ENCODE measurements around the gene KCTD16. TPM values are rescaled to one million over a fixed set of nuclear protein-coding genes. Genes with fewer than 3 reads are reported as not detected.

Gene KCTD16
- polyA plus RNA-seq, 1 donor (not counting 4 experiments of a cell fraction or from before 2014, with no cell fraction given) = 0.04 TPM

DNA sequence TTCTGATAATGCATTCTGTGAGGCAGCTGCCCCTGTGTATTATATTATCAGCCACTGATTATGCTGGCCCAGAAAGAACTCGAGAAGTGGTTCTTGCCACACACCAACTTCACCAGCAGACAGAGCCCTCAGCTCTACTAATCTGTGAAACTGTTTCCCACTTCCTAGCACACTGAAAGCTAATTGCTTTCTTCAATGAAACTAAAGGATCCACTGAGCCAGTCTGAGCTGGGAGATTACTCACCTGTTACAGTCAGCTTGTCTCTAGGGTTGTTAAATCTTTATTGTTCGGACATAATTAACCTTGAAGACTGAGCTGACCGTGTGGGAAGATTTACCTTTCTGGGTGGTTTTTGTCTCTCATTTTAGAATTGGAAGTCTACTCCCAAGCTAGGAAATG, 263.2 kb downstream of the KCTD16 start:
- TF ChIP-seq CTCF (optimal IDR thresholded peaks at IDR 0.05 in 1 of 3, IDR thresholded peaks at IDR 0.05 in 1 of 3, conservative IDR thresholded peaks at IDR 0.05 in 1 of 3; ENCODE audit: extremely low read depth in 1 of 3, insufficient read depth in 2 of 3, low read length in 3 of 3) = no peak
- no peak for TF ChIP-seq EZH2 (IDR thresholded peaks at IDR 0.05; ENCODE audit: low read length)
- Histone ChIP-seq H3K36me3 (ENCODE audit: control insufficient read depth in 2 of 2, extremely low read depth in 1 of 2, insufficient read depth in 2 of 2, low read length in 2 of 2) (no peaks in the 10 kb centered on the region), H3K27me3 (ENCODE audit: control insufficient read depth, extremely low read depth, insufficient read depth, low read length) (no peaks in the 10 kb centered on the region), H2AFZ (ENCODE audit: control insufficient read depth, low read length) (no peak overlapping the region), H3K79me2 (ENCODE audit: control insufficient read depth, insufficient read depth, low read length) (no peaks in the 10 kb centered on the region), H3K4me2 (ENCODE audit: control insufficient read depth, extremely low read depth, insufficient read depth, low read depth, low read length) (no peak overlapping the region), H3K9me1 (ENCODE audit: control insufficient read depth, extremely low read depth, insufficient read depth, low read length) (no peaks in the 10 kb centered on the region), H3K27ac (ENCODE audit: control insufficient read depth, insufficient read depth, low read length) (no peak overlapping the region), H3K4me1 (ENCODE audit: control insufficient read depth, extremely low read depth, insufficient read depth, low read length) (no peaks in the 10 kb centered on the region), H3K4me3 (ENCODE audit: control insufficient read depth in 2 of 3, extremely low read depth in 1 of 3, insufficient read depth in 2 of 3, low read depth in 1 of 3, low read length in 3 of 3) (no peak overlapping the region), H4K20me1 (ENCODE audit: control insufficient read depth, extremely low read depth, insufficient read depth, low read length) (no peaks in the 10 kb centered on the region), H3K9me3 (ENCODE audit: control insufficient read depth, low read depth, low read length) (no peaks in the 10 kb centered on the region), H3K9ac (ENCODE audit: control insufficient read depth, extremely low read depth, insufficient read depth, low read length) (no peak overlapping the region)
- dilution Hi-C loops (cut with MboI; ENCODE audit: extremely low pct_ligation_motif_present, low sequenced_read_pairs) = no loop called here
- no peak for DNase-seq (ENCODE audit: low read depth, low spot score)
- FAIRE-seq = no peak

DNA sequence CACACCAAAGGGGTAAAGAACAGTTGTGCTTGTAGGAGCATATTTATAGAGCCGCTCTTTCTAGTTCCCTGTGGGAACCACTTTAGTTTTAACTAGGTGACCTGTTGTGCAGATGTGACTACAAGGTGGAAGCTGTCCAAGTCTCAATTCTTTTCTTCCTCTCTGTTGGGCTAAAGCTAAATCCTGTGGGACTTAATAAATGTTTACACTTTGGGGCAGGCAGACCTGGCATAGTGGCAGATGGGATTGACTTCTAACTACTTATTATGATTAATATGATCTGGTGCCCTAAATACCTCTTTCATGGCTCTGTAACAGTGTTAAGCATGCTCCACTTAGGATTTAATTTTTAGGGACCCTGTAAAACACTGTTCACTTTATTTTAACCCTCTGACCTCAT, 265.3 kb downstream of the KCTD16 start:
- dilution Hi-C loops (cut with MboI; ENCODE audit: extremely low pct_ligation_motif_present, low sequenced_read_pairs) = no loop called here
- H3K4me2 ChIP-seq (ENCODE audit: control insufficient read depth, extremely low read depth, insufficient read depth, low read depth, low read length) = no peak overlapping the region
- TF ChIP-seq CTCF (optimal IDR thresholded peaks at IDR 0.05 in 1 of 3, IDR thresholded peaks at IDR 0.05 in 1 of 3, conservative IDR thresholded peaks at IDR 0.05 in 1 of 3; ENCODE audit: extremely low read depth in 1 of 3, insufficient read depth in 2 of 3, low read length in 3 of 3) (no peak), EZH2 (IDR thresholded peaks at IDR 0.05; ENCODE audit: low read length) (no peak)
- no peaks in the 10 kb centered on the region for H3K4me1 ChIP-seq (ENCODE audit: control insufficient read depth, extremely low read depth, insufficient read depth, low read length)
- FAIRE-seq (no peak), DNase-seq (ENCODE audit: low read depth, low spot score) (no peak)
- H2AFZ ChIP-seq (ENCODE audit: control insufficient read depth, low read length) = no peak overlapping the region
- no peak overlapping the region for H3K4me3 ChIP-seq (ENCODE audit: control insufficient read depth in 2 of 3, extremely low read depth in 1 of 3, insufficient read depth in 2 of 3, low read depth in 1 of 3, low read length in 3 of 3)
- H3K9ac ChIP-seq (ENCODE audit: control insufficient read depth, extremely low read depth, insufficient read depth, low read length) = no peak overlapping the region
- H4K20me1 ChIP-seq (ENCODE audit: control insufficient read depth, extremely low read depth, insufficient read depth, low read length) = no peaks in the 10 kb centered on the region
- H3K27ac ChIP-seq (ENCODE audit: control insufficient read depth, insufficient read depth, low read length) = no peak overlapping the region
- no peaks in the 10 kb centered on the region for H3K9me1 ChIP-seq (ENCODE audit: control insufficient read depth, extremely low read depth, insufficient read depth, low read length)
- no peaks in the 10 kb centered on the region for H3K9me3 ChIP-seq (ENCODE audit: control insufficient read depth, low read depth, low read length)
- no peaks in the 10 kb centered on the region for H3K36me3 ChIP-seq (ENCODE audit: control insufficient read depth in 2 of 2, extremely low read depth in 1 of 2, insufficient read depth in 2 of 2, low read length in 2 of 2)
- no peaks in the 10 kb centered on the region for H3K79me2 ChIP-seq (ENCODE audit: control insufficient read depth, insufficient read depth, low read length)
- no peaks in the 10 kb centered on the region for H3K27me3 ChIP-seq (ENCODE audit: control insufficient read depth, extremely low read depth, insufficient read depth, low read length)
